Activated naive CD4-positive, alpha-beta T cell treated with anti-CD3 and anti-CD28 coated beads, Interleukin-2, amount 50 U/mL, for 72 hours (primary cell): Measurements from ENCODE around the gene CAPRIN2. TPM values are rescaled to one million over a fixed set of nuclear protein-coding genes. Genes with fewer than 3 reads are reported as not detected.

ENCODE experiments used
- ATAC-seq, 2 donors: fragments of 150-1000 bp; cut with Tn5 transposase; 2 replicates each; pipeline ENCODE4 v1.10.0; 2021; ENCODE audit warnings: mild to moderate bottlenecking in 2 of 2, moderate library complexity in 2 of 2
- DNase-seq, 2 donors: peaks; one replicate each; pipeline ENCODE4 v3.0.0; 2021 to 2022; ENCODE audit warnings: low spot score in 2 of 2
- H3K27ac Mint-ChIP-seq, 2 donors: one replicate each; pipeline ENCODE4 v1.8.0; 2022; ENCODE audit warnings: mild to moderate bottlenecking in 2 of 2, mixed read lengths in 2 of 2
- H3K36me3 Mint-ChIP-seq, 2 donors: one replicate each; pipeline ENCODE4 v1.8.0; 2022; ENCODE audit warnings: mixed read lengths in 2 of 2
- H3K9me3 Mint-ChIP-seq, 2 donors: one replicate each; pipeline ENCODE4 v1.8.0; 2022; ENCODE audit warnings: mixed read lengths in 2 of 2
- total RNA-seq, 2 donors: library from RNA; stranded (reverse); gene quantifications; one replicate each; pipeline ENCODE4 v1.2.3, GENCODE V29; 2022

CAPRIN2 gene
- total RNA-seq, 2 donors from 2014 or later: 14.0 to 20.5 TPM

DNA sequence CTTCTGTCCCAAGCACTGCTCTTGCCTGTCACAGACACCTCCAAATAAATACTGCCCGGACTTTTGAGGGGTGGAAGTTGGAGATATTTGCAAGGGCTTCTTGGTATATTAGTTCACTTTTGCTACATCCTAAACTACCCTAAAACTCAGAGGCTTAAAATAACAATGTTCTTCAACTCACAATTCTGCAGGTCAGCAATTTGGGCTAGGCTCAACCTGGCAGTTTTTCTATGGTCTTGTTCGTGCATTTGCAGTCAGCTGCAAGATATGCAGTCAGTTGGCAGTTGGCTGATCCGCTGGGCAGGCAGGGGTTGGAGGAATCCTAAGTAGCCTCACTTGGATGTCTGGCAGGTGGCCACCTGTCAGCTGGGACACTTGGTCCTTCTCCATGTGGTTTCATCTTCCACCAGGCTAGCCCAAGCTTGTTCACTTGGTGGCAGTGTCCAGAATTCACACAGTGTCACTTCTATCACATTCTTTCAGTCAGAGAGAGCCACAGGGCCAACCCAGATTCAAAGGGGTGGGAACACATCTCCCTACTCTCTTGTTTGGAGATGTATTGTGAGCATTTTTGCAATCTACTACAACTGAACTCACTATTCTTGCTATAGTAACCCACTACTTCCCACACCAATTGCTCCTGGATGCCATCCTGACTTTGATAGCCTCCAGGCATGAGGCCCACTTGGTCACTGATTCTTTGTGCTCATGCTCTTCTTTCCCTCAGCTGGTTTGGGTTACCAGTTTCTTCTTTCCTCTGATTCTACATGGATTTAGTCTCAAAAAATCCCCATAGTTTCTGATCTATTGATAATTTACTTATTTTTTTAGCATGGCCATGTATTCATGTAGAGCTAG is 27.8 kb upstream of the CAPRIN2 start:
- H3K9me3 Mint-ChIP-seq: no peaks in the 10 kb centered on the region
- DNase-seq (no peak), ATAC-seq (no peak)
- no peaks in the 10 kb centered on the region for H3K36me3 Mint-ChIP-seq
- H3K27ac Mint-ChIP-seq: no peak overlapping the region

DNA sequence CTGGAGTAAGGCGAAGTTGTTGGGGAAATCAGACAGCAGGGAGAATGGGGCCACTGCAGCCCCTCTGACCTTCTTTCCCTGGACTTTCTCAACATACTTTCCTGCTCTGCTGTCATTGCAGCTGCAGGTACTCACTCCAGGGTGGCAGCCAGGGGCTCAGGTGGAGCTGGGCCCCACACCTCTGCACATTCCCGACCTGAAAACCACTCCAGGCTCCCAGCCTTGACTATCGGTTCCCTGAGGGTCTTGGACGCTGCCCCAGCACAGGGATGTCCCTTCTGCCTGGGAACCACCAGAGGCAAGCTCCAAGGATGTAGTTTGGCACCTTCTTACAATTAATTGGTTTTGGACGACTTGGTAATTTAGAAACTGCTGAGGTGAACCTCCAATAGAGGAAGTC is 24.8 kb upstream of the CAPRIN2 start:
- H3K9me3 Mint-ChIP-seq: no peaks in the 10 kb centered on the region

DNA sequence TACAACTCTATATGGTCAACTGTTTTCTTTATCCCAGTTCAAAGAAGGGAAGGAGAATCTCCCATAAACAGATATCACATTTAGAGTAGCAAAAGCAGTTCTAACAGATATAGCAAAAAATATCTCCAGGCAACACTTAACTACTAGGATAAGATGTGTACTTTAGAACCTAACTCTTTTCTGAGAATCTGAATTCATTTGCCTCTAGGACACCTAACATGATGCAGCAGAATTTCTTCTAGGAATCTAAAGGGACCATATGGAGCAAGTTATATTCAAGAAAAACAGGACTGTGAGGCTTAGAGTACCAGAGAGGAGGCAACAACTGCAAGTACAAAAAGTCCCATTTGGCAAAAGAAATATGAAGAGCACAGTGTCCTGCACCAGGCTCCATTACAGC is 24.4 kb upstream of the CAPRIN2 start:
- Mint-ChIP-seq H3K27ac (no peak overlapping the region), H3K36me3 (no peaks in the 10 kb centered on the region), H3K9me3 (no peaks in the 10 kb centered on the region)
- DNase-seq (no peak), ATAC-seq (no peak)

More for the DNA sequence above, 24.8 kb upstream of the CAPRIN2 start:
- no peaks in the 10 kb centered on the region for H3K36me3 Mint-ChIP-seq
- H3K27ac Mint-ChIP-seq: no peak overlapping the region
- DNase-seq (no peak), ATAC-seq (no peak)

DNA sequence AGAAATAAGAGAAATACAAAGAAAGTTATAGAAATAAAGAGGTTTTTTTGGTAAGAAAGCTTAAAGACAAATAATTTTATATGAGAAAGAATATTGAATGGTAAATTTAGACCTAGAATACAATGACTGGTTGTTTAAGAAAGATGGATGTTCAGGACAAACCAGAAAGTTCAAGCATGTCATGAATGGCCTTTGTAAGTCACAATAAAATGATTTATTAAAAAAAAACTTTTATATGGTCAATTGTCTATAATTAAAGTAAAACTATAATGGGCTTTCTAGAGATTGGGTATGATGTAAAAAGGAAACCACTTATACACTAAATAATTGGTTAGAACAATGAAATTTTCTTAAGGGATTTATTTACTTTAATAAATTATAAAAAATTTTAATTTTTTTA is 19.8 kb upstream of the CAPRIN2 start:
- no peaks in the 10 kb centered on the region for H3K9me3 Mint-ChIP-seq
- ATAC-seq (no peak), DNase-seq (no peak)
- no peaks in the 10 kb centered on the region for H3K36me3 Mint-ChIP-seq
- H3K27ac Mint-ChIP-seq: no peak overlapping the region

DNA sequence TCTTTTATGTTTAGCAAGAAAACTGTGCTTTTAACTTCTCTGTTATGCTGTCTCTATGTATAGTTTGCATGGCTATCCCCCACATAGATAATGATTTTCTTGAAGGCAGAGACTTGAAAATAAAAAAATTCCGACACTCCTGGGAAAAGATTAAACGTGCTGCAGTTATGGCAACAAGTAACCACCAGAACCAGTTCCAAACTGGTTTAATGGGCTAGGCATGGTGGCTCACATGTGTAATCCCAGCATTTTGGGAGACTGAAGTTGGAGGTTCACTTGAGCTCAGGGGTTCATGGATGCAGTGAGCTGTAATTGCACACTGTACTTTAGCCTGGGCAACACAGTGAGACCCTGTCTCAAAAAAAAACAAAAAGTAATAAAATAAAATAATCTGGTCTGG is 15.1 kb upstream of the CAPRIN2 start:
- ATAC-seq: no peak
- Mint-ChIP-seq H3K36me3 (no peaks in the 10 kb centered on the region), H3K27ac (no peak overlapping the region), H3K9me3 (no peaks in the 10 kb centered on the region)
- no peak for DNase-seq

DNA sequence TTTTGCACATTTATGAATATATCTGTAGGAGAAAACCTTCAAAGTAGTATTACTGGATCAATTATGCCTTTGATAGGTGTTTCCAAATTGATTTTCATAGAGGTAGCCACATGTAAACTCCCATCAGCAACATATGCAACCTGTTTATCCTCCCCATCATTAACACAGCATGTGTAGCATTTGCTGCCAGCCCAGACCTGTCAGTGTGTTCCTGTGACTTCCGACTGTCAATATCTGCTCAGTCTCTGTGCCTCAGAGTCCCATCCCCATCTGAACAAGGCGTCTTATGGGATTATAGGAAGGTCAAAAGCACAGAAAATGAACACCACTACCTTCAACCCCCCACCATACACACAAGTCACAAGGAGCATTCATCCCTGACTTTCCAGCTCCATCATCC is 9.5 kb upstream of the CAPRIN2 start:
- no peak overlapping the region for H3K27ac Mint-ChIP-seq
- H3K36me3 Mint-ChIP-seq: peaks cover 0 to 4% of the 10 kb centered on the region in 2 donors
- no peaks in the 10 kb centered on the region for H3K9me3 Mint-ChIP-seq
- DNase-seq (no peak), ATAC-seq (no peak)

DNA sequence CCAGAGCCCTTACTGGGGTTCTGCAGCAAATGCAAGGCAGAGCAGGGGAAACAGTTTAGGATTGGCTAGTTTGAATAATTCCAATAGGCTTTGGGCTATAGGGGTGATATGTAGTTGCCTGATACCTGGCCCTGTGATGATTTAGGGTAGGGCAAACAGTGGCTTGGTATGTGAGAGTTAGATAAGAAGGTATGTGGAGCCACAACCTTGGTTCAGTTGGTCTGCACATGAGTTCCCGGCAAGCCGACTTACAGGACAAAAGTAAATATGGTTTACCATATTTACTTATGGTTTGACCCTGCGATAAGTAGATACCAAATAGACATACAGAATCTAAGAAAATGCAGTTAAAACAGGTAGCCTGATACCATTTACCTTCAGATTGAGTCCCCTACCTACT is 8.3 kb upstream of the CAPRIN2 start:
- ATAC-seq (no peak), DNase-seq (no peak)
- peaks cover 0 to 4% of the 10 kb centered on the region in 2 donors for H3K36me3 Mint-ChIP-seq
- no peaks in the 10 kb centered on the region for H3K9me3 Mint-ChIP-seq
- H3K27ac Mint-ChIP-seq: no peak overlapping the region

DNA sequence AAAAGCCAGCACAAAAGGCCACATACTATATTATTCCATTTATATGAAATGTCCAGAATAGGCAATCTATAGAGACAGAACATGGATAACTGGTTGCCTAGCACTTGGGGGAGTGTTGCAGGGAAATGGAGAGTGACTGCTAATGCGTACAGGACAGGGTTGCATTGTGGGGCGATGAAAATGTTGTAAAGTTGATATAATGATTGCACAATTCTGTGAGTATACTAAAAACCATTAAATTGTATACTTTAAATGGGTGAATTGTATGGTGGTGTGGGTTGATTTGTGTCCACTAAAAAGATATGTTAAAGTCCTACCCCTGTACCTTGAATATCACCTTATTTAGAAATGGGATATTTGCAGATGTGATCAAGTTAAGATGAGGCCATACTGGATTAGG is 7.0 kb upstream of the CAPRIN2 start:
- Mint-ChIP-seq H3K27ac (no peak overlapping the region), H3K9me3 (no peaks in the 10 kb centered on the region), H3K36me3 (peaks cover 0 to 4% of the 10 kb centered on the region in 2 donors)
- DNase-seq (no peak), ATAC-seq (no peak)

DNA sequence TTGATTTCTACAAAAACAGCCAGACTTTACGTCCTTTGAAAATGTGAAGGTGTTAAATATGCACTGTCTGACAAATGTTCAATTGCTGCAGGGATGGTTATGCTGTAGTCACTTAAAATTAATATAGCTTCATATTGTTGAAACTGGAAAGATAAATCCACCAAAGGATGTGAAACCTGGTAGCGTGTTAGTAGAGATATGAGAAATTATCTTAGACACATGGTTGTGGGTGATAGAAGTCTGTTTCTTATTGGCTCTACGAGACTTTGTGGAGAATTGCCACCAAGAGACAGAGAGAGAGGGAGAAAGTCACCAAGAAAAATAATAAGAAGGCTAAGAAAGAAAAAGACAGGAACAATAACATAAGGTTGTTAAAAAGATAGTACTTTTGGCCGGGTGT is 2.6 kb upstream of the CAPRIN2 start:
- no peak for DNase-seq
- peaks cover 0 to 11% of the 10 kb centered on the region in 2 donors for H3K36me3 Mint-ChIP-seq
- no peak for ATAC-seq
- H3K9me3 Mint-ChIP-seq: no peaks in the 10 kb centered on the region
- H3K27ac Mint-ChIP-seq: no peak overlapping the region

DNA sequence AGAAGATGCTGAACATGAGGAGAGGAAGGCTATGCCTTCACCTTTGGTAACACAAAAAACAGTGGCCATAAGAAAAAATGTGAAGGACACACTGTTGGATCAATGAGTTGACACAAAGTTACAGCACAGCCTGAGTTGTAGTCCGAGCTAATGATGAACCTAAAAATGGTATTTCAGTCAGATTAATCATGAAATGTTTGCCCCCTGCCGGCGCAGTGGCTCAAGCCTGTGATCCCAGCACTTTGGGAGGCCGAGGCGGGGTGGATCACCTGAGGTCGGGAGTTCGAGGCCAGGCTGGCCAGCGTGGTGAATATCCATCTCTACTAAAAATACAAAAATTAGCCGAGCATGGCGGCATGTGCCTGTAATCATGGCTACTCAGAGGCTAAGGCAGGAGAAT is 1.3 kb upstream of the CAPRIN2 start:
- DNase-seq (no peak), ATAC-seq (no peak)
- H3K9me3 Mint-ChIP-seq: no peaks in the 10 kb centered on the region
- H3K27ac Mint-ChIP-seq: peak overlapping the region in 1 of 2 donors; percentile 81
- H3K36me3 Mint-ChIP-seq: peaks cover 0 to 7% of the 10 kb centered on the region in 2 donors

DNA sequence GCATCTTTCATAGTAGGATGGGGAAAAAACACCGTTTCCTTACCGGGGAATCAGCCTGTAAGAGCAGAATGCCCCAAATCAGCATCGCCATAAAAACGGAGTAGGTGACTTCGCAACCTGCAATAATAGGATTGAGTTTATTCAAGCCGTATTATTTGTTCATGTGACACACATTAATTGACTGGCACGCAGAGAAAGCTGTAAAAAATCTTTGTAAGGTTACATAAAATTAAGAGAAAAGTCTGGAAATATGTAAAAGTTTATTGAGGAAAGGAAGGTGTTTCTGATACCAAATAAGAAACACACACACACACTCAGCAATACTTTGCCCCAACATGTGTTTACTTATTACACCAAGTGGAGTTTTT is 628 bp upstream of the CAPRIN2 start:
- DNase-seq (no peak), ATAC-seq (no peak)
- Mint-ChIP-seq H3K9me3 (no peaks in the 10 kb centered on the region), H3K36me3 (peaks cover 0 to 7% of the 10 kb centered on the region in 2 donors), H3K27ac (peak overlapping the region; percentile 55 to 81)

DNA sequence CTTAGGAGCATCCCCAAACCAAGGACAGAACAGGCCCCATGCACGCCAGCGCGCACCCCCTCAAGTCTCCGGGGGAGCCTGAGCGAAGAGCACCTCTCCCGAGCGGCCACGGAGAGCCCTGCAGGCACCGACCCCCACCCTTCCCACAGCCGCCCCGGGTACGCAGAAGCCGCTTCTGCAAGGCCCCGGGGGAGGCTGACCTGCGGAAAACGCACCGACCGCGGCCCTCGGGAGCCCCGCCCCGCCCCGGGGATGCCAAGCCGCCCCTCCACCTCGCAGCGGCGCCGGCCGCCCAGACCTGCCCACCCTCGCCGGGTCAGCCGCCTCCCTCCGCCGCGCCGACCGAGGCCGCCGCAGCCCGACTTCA is 385 bp downstream of the CAPRIN2 start:
- ATAC-seq (no peak), DNase-seq (no peak)
- Mint-ChIP-seq H3K9me3 (no peaks in the 10 kb centered on the region), H3K36me3 (peaks cover 0 to 7% of the 10 kb centered on the region in 2 donors), H3K27ac (peak overlapping the region; percentile 78 to 81)

DNA sequence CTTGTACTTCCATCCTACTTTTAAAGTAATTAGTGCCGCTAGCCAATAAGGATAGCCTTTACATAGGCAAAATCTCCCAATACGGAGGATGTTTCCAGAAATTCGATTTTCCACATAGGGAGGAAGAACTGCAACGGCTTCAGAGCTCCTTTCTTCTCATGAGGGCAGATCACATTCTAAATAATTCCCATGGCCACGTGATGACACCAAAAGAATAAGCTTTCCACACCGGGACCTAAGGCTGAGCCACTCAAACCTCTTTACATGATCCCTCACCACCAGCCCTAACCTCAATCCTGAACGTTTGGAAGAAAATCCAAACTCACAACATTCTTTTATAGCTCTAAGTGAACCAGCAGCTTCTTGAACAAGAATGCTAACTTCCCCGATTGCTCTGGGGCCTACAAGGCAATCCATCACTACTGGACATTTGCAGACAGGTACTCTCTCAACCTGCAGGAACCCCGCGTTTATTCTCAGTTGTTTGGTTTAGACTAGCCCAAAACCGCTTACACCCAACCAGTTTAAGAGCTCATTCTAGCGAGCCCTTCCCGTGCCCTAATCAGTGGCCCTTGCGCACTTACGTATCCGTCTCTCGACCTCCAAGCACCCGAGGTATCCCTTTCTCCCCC is 884 bp downstream of the CAPRIN2 start:
- DNase-seq (no peak), ATAC-seq (no peak)
- Mint-ChIP-seq H3K36me3 (peaks cover 0 to 7% of the 10 kb centered on the region in 2 donors), H3K27ac (peak overlapping the region; percentile 78 to 81), H3K9me3 (no peaks in the 10 kb centered on the region)

DNA sequence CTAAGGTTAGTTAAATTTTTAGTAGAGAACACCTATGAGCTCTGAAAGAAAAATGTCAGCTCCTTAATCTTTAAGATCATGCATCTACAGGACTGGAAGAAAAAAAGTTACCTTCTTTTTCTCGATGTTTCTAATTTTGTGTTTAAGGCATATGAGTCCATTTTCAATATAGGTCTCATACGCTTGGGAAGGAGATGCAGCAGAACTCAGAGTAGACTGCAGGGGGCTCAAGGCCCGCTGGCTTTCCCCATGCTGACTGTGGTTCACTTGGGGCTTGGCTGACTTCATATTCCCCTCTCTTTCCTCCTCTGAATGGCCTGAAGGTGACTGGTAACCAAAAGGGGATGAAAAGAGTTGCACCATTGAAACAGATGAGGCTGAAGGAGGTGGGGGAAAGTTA is 1.5 kb downstream of the CAPRIN2 start:
- ATAC-seq: no peak
- Mint-ChIP-seq H3K36me3 (peaks cover 0 to 7% of the 10 kb centered on the region in 2 donors), H3K9me3 (no peaks in the 10 kb centered on the region), H3K27ac (no peak overlapping the region)
- DNase-seq: peak in 1 of 2 donors; percentile 22

DNA sequence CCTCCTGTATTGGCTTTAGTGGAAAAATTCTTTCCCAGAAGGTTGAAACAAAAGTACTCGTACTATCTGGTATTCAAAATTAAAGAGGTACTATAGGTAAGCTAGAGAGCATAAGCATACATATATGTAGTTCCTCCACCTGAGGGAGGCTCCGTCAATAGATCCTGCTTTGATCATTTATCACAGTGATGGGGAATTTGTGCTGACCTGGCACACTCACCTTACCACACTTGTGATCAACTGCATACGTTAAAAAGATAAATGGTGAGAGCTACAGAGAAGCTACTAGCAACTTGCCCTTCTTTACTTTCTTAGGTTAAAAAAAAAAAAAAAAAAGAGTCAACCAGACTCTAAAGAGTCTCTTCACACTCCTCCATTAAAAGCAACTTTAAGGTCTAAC is 2.5 kb downstream of the CAPRIN2 start:
- no peak for ATAC-seq
- Mint-ChIP-seq H3K36me3 (peaks cover 0 to 7% of the 10 kb centered on the region in 2 donors), H3K9me3 (no peaks in the 10 kb centered on the region), H3K27ac (no peak overlapping the region)
- DNase-seq: no peak

DNA sequence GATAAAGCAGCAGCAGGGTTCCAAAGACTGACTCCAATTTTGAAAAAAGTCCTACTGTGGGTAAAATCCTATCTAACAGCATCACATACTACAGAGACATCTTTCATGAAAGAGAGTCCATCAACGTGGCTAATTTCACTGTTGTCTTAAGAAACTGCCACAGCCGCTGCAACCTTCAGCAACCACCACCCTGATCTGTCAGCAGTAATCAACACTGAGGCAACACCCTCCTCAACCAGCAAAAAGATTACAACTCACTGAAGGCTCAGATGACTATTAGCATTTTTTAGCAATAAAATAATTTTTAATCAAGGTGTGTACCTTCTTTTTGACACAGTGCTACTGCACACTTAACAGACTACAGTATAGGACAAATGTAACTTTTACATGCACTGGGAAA is 6.6 kb downstream of the CAPRIN2 start:
- H3K36me3 Mint-ChIP-seq: peaks cover 0 to 6% of the 10 kb centered on the region in 2 donors
- ATAC-seq (no peak), DNase-seq (no peak)
- no peak overlapping the region for H3K27ac Mint-ChIP-seq
- H3K9me3 Mint-ChIP-seq: no peaks in the 10 kb centered on the region

DNA sequence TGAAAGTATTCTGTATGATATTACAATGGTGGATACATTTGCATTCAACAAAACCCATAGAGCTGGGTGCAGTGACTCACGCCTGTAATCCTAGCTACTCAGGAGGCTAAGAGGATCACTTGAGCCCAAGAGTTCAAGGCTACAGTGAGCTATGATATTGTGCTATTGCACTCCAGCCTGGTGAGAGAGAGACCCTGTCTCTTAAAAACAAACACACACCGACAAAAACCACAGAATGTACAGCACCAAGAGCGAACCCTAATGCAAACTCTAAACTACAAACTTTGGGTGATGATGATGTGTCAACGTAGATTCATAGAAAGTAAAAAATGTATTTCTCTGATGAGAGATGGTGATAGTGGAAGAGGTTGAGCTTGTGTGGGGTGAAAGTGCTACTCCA is 8.6 kb downstream of the CAPRIN2 start:
- H3K27ac Mint-ChIP-seq: no peak overlapping the region
- no peak for DNase-seq
- H3K9me3 Mint-ChIP-seq: no peaks in the 10 kb centered on the region
- no peak for ATAC-seq
- peaks cover 0 to 6% of the 10 kb centered on the region in 2 donors for H3K36me3 Mint-ChIP-seq

DNA sequence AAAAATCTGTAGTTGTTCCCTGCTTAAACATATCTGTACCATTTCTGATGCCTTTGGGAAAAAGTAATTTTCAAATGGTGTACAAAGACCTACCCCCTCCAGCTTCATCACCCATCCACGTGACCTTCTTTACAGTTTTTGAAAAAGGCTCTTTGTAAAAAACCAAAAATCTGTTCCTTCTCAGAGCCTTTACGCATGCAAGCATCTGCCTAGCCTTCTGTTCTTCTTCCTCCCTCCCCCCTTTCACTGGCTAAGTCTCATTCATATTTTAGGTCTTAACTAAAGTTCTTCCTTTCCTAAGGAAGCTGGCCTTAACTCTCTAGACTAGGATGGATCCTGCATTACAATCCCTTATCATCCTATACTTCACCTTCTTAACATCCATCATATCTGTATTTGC is 10.4 kb downstream of the CAPRIN2 start:
- peaks cover 1 to 6% of the 10 kb centered on the region in 2 donors for H3K36me3 Mint-ChIP-seq

More for the DNA sequence above, 10.4 kb downstream of the CAPRIN2 start:
- Mint-ChIP-seq H3K9me3 (no peaks in the 10 kb centered on the region), H3K27ac (no peak overlapping the region)
- DNase-seq: no peak
- ATAC-seq: no peak
